HG02840 (cell line): ENCODE results near the gene BAD.
"Not testable (repeated sequence)": the region's sequence is repeated elsewhere in the genome, so short reads cannot be mapped to it uniquely, and the experiment has no call there.

ENCODE experiments used
- ATAC-seq: cut with Tn5 transposase; IDR thresholded peaks from one replicate; pipeline ENCODE4 v1.9.1; 2021; ENCODE audit warnings: mild to moderate bottlenecking, moderate library complexity, moderate number of reproducible peaks; ENCODE audit not compliant: unreplicated experiment, low FRiP score

BAD gene

GRCh38 chr11:64315667-64316526, 31.4 kb upstream of the BAD start:
- not testable (repeated sequence) for ATAC-seq

- ATAC-seq, result no peak
These were observed 30.5 kb upstream of the BAD start for GRCh38 chr11:64314805-64315561.

GRCh38 chr11:64314146-64314804, 29.8 kb upstream of the BAD start:
- ATAC-seq, result no peak

- ATAC-seq, result no peak
These were observed 29.2 kb upstream of the BAD start for GRCh38 chr11:64313491-64314145.

DNA sequence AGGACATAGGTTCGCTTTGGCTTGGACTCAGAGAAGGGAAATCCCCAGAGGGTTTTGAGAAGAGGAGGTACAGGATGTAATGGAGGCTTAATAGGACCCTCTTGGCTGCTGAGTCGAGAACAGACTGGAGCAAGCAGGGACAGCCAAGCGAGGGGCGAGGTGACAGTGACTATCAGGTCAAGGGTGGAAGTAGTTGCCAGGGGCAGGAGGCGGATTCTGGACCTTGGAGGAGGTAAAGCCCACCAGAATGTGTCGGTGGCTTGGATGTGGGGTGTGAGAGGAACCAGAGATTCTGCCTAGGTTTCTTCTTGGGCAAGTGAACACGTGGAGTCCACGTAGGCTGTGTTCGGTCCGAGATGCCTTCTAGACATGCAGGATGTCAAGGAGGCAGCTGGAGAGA, 28.5 kb upstream of the BAD start:
- ATAC-seq, result no peak

DNA sequence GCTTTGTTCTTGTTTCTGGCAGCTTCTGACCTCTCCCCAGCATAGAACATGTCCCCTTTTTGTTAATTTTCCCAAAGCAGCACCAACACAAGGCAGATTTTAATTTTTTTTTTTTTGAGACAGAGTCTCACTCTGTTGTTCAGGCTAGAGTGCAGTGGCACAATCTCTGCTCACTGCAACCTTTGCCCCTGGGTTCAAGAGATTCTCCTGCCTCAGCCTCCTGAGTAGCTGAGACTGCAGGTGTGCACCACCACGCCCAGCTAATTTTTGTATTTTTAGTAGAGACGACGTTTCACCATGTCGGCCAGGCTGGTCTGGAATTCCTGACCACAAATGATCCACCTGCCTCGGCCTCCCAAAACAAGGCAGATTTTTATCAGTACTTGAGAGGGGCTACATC, 23.3 kb upstream of the BAD start:
- not testable (repeated sequence) for ATAC-seq

DNA sequence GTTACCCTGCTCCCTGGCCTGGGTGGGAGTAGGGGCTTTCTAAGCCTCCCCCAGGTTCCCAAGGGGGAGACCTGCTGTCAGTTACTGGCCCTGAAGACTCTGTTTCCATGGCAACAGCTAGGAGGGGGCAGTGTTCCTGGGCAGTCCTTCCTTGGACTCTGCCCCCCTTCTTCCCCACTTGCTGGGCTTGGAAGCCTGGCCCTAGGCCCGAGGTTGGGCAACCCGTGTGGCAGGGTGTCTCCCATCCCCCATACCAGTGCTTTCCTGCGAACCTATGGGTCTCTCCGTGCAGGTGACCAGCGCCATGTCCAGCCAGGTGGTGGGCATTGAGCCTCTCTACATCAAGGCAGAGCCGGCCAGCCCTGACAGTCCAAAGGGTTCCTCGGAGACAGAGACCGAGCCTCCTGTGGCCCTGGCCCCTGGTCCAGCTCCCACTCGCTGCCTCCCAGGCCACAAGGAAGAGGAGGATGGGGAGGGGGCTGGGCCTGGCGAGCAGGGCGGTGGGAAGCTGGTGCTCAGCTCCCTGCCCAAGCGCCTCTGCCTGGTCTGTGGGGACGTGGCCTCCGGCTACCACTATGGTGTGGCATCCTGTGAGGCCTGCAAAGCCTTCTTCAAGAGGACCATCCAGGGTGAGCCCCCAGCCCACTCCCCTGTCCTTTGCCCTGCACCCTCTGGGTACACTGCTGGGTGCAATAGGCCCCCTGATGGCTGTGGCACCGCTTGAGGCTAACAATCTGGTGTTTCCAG, 22.6 kb upstream of the BAD start:
- ATAC-seq, result no peak

DNA sequence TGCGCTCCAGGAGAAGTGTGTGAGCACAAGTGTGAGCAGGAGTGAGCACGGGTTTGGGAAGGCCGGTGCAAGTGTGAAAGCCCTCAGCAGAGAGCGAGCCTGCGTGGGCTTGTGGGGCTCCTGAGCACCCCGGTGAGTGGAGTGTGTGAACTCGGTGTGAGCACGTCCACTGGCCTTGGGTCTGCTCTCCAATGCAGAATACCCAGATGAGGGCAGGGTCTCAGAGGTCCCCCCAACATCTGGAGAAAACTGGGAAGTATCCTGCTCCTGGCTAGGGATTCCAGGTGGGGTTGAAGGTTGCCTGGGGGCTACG, 22.1 kb upstream of the BAD start:
- ATAC-seq, result no peak

DNA sequence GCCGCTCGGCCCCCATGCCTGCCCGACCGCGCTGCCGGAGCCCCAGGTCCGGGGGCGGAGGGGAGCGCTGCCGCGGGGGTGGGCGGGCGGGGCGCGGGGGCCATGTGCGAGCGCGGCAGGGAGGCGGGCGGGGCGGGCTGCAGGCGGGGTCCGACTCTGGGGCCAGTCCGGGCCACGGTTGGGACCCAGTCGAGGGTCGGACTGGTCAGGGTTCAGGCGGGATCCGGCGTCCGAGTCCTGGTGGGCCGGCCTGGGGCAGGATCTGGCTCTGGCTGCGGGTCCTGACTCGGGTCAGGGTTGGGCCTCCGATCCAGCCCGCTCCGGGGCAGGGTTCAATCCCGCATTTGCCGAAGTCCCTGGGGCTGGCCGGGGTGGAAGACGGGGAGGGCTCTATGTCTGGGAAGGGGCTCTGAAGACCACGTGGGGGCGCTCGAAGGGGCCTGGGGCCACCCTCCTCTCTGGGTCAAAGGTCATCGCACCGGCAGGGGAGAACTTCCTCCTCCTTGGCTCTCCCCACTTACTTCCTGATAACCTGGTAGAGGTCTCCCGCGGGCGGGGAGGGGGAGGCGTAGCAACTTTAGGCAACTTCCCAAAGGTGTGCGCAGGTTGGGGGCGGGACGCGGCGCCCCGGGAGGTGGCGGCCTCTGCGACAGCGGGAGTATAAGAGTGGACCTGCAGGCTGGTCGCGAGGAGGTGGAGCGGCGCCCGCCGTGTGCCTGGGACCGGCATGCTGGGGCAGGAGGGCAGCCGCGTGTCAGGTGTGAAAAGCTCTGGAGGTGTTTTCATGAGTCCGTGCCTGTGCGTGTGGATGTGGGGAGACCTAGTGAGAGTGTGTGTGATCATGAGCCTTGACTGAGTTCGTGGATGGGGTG, 21.5 kb upstream of the BAD start:
- ATAC-seq, result peak; percentile 20

DNA sequence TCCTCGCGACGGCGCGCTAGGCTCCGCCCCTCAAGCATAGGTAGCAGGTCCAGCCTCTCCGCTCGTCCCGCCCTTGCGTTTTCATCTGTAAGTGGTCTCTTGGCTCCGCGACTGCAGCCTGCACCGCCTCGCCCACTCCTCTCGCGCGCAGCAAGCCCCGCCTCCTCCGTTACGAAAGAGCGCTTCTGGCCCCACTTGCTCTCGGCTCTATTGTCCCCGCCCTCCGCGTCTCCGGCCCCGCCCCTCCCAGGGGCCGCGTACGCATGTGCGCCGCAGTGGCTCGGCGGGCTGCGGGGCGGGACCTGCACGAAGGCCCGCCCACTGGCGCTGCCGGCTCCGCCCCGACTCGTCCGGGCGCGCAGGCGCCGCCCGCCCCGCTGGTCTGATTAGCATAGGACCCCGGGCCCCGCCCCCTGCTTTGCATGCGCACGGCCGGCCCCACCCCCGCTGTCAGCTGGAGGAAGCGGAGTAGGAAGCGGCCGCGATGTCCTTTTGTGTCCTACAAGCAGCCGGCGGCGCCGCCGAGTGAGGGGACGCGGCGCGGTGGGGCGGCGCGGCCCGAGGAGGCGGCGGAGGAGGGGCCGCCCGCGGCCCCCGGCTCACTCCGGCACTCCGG, 20.7 kb upstream of the BAD start, which contains the start of gene ESRRA:
TSS of gene ESRRA (plus strand) at position 450 of the 616 bp plus-strand sequence. CDS start 1,656 bp downstream, outside the sequence.
- ATAC-seq, result peak; percentile 78

- ATAC-seq, result peak; percentile 21
These were observed 20.0 kb upstream of the BAD start for GRCh38 chr11:64304316-64305072.

GRCh38 chr11:64304032-64304315, 19.5 kb upstream of the BAD start:
- no peak for ATAC-seq

DNA sequence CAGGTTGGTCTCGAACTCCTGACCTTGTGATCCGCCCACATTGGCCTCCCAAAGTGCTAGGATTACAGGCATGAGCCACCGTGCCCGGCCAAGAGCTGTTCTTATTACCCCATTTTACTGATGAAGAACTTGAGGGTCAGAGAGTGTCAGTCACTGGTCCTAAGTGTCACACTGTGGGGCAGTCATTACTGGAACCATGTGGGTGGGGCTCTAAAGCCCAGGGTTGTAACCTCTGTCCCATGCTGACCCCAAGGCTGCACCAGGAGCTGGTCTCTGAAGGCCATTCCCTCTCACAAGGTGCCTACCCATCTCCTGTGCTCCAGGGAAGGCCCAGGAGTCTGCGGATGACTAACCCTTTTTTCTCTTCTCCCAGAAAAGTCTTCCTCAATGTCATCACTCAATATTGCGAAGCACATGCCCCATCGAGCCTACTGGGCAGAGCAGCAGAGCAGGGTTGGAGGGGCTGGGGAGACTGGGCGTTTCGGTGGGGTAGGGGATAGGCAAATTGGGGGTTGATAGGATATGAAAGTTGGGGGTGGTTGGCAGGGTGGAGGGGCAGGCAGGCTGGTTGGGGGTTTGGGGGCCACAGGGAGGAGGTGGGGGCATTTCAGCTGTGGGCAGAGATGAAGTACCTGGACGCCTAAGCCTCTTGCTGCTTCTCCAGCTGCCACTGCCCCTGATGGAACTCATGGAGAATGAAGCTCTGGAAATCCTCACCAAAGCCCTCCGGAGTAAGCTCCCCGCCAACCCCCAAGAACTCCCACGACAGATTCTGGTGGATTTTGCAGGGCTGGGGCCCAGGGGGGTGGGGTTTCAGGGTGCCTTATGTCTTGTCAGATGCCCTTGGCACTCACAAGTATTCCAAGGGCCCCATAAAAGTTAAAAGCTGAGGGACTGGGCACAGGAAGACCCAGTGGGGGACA, 18.9 kb upstream of the BAD start:
- ATAC-seq, result no peak

DNA sequence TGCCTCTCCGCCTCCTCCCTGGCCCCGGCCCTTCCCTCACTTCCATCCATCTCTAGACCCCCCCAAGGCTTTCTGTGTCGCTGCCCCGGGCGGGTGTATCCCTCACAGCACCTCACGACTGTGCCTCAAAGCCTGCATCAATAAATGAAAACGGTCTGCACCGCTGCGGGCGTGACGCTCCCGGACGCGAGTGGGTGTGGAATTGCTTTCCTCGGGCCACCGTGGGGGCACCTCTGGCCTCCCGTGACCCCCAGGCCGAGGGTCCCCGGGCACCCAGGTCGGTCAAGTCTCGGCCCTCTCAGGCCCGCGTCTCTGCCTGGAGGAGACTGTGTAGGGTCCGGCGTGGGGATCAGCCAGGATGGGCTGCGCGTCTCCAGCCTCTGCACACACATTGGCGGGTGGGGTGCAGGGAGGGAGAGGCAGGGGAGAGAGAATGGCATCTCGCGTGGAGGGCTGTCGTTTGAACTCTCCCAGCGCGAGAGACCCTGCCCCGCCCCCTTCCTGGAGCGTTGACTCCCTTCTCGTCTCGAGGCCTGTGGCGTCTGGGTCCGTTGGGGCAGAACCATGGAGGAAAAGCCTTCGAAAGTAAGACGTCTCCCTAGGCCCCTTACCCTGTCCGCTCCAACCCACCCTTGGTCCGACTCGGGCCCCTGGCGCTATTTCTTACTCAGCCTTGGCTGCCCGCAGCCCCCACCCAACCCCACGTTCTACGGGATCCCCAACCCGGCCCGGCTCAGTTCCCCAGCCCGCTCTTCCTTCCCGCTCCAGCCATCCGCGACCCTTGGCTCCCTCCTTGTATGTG, 15.6 kb upstream of the BAD start, which contains the start of gene CATSPERZ:
TSS of gene CATSPERZ (plus strand) at position 512 of the 802 bp plus-strand sequence. CDS start at position 565, 53 bp downstream.
- no peak for ATAC-seq

DNA sequence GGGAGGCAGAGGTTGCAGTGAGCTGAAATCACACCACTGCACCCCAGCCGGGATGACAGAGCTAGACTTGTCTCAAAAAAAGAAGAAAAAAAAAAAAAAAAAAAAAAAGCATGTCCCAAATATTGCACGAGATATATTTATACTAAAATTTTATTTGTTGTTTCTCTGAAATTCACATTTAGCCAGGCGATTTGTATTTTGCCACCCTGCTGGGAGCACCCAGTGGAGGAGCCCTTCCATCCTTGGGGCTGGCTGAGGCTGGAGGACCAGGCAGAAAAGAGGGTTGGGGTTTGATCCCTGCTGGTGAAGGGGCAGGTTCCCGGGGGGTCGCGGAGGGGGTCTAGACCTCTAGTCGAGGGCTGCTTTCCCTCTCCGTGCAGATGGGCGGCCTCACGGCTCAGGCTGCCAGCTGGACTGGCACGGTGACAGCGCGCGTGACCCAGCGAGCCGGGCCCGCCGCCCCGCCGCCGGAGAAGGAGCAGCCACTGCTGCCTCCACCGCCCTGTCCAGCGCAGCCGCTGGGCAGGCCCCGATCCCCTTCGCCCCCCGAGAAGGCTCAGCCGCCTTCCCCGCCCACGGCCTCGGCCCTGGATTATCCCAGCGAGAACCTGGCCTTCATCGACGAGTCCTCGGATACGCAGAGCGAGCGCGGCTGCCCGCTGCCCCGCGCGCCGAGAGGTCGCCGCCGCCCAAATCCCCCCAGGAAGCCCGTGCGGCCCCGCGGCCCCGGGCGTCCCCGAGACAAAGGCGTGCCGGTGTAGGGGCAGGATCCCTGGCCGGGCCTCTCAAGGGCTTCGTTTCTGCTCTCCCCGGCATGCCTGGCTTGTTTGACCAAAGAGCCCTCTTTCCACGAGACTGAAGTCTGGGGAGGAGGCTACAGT, 14.7 kb upstream of the BAD start:
- no peak for ATAC-seq
